Lower lobe of right lung (tissue), 2 donors: Measurements from ENCODE around the gene PRKCZ. TPM values are rescaled to one million over a fixed set of nuclear protein-coding genes. Genes with fewer than 3 reads are reported as not detected.

Experiments used
- ATAC-seq, 2 donors: fragments of 200-7000 bp; cut with Tn5 transposase; one replicate each; pipeline ENCODE4 v1.9.1; 2020 to 2022; ENCODE audit warnings: mild to moderate bottlenecking in 2 of 2, moderate library complexity in 2 of 2
- DNase-seq: peaks from one replicate; pipeline ENCODE4 v3.0.0-alpha.2; 2020
- H3K27ac ChIP-seq: fragments of 200-600 bp; one replicate; pipeline ENCODE4 v1.8.0; 2022
- H3K27me3 ChIP-seq: fragments of 200-600 bp; one replicate; pipeline ENCODE4 v1.8.0; 2022; ENCODE audit warnings: low read depth
- H3K36me3 ChIP-seq: fragments of 200-600 bp; one replicate; pipeline ENCODE4 v1.8.0; 2022; ENCODE audit warnings: mild to moderate bottlenecking
- H3K4me1 ChIP-seq: fragments of 200-600 bp; one replicate; pipeline ENCODE4 v1.8.0; 2022
- H3K4me3 ChIP-seq: fragments of 200-600 bp; one replicate; pipeline ENCODE4 v1.8.0; 2022; ENCODE audit warnings: mild to moderate bottlenecking
- H3K9me3 ChIP-seq: fragments of 200-600 bp; one replicate; pipeline ENCODE4 v1.8.0; 2022
- CTCF ChIP-seq: fragments of 200-600 bp; IDR thresholded peaks from one replicate; pipeline ENCODE4 v1.8.0; 2022; ENCODE audit warnings: antibody characterized with exemption, mild to moderate bottlenecking
- intact Hi-C: fragments of 100-400 bp; cut with DNase I; formaldehyde crosslinking; loops from one replicate; pipeline ENCODE4 v1.11.0; 2022
- total RNA-seq: library from RNA; stranded (reverse); fragmentation: NEBNext Ultra II Directional; extraction: Animal tissue kit (Norgen Biotek cat#: 25700); gene quantifications from one replicate; pipeline ENCODE4 v1.2.1, GENCODE V29; 2021
- donor health status: DM: no; HTN: yes; CAD: no; lungs with severe emphysema.

PRKCZ gene
- total RNA-seq, 1 donor from 2014 or later: 97.6 TPM

- DNase-seq: no peak
- no peaks in the 10 kb centered on the region for H3K4me1 ChIP-seq
- intact Hi-C loops: no loop called here
- H3K9me3 ChIP-seq: no peaks in the 10 kb centered on the region
- H3K27ac ChIP-seq: no peak overlapping the region
- ATAC-seq: no peak
- H3K36me3 ChIP-seq: peaks cover 29% of the 10 kb centered on the region
- no peaks in the 10 kb centered on the region for H3K27me3 ChIP-seq
- TF ChIP-seq CTCF: no peak
- H3K4me3 ChIP-seq: no peak overlapping the region
Measured at GRCh38 chr1:2175681-2176454, 125.7 kb downstream of the PRKCZ start.

GRCh38 chr1:2176615-2177014 is 126.4 kb downstream of the PRKCZ start:
- TF ChIP-seq CTCF: no peak
- intact Hi-C loops: no loop called here

GRCh38 chr1:2177541-2177940 is 127.3 kb downstream of the PRKCZ start:
- DNase-seq: no peak
- TF ChIP-seq CTCF: no peak

More at GRCh38 chr1:2176615-2177014, 126.4 kb downstream of the PRKCZ start:
- H3K27ac ChIP-seq: no peak overlapping the region
- H3K36me3 ChIP-seq: peaks cover 25% of the 10 kb centered on the region
- no peaks in the 10 kb centered on the region for H3K9me3 ChIP-seq
- no peaks in the 10 kb centered on the region for H3K27me3 ChIP-seq
- H3K4me3 ChIP-seq: no peak overlapping the region
- DNase-seq (no peak), ATAC-seq (no peak)
- no peaks in the 10 kb centered on the region for H3K4me1 ChIP-seq

GRCh38 chr1:2177946-2178538 is 127.8 kb downstream of the PRKCZ start:
- no peak overlapping the region for H3K27ac ChIP-seq
- no peaks in the 10 kb centered on the region for H3K4me1 ChIP-seq
- ATAC-seq (no peak), DNase-seq (no peak)
- no peak for TF ChIP-seq CTCF
- no peaks in the 10 kb centered on the region for H3K9me3 ChIP-seq
- H3K27me3 ChIP-seq: no peaks in the 10 kb centered on the region
- intact Hi-C loops: no loop called here
- no peak overlapping the region for H3K4me3 ChIP-seq
- peaks cover 15% of the 10 kb centered on the region for H3K36me3 ChIP-seq

More at GRCh38 chr1:2177541-2177940, 127.3 kb downstream of the PRKCZ start:
- no peaks in the 10 kb centered on the region for H3K9me3 ChIP-seq
- no peaks in the 10 kb centered on the region for H3K4me1 ChIP-seq
- H3K27me3 ChIP-seq: no peaks in the 10 kb centered on the region
- peaks cover 15% of the 10 kb centered on the region for H3K36me3 ChIP-seq
- no peak for ATAC-seq
- no peak overlapping the region for H3K27ac ChIP-seq
- intact Hi-C loops: no loop called here
- H3K4me3 ChIP-seq: no peak overlapping the region

GRCh38 chr1:2178875-2179274 is 128.7 kb downstream of the PRKCZ start:
- Histone ChIP-seq H3K27me3 (no peaks in the 10 kb centered on the region), H3K9me3 (no peaks in the 10 kb centered on the region), H3K4me3 (no peak overlapping the region), H3K4me1 (no peaks in the 10 kb centered on the region), H3K27ac (no peak overlapping the region), H3K36me3 (peaks cover 17% of the 10 kb centered on the region)
- DNase-seq (no peak), ATAC-seq (no peak)
- no peak for TF ChIP-seq CTCF
- intact Hi-C loops: no loop called here
